Measurements from ENCODE around the gene TOP1. TPM values are rescaled to one million over a fixed set of nuclear protein-coding genes. Genes with fewer than 3 reads are reported as not detected.

The TOP1 gene
- polyA plus RNA-seq, 1 experiment: 4.0 TPM

- Histone ChIP-seq H3K27me3 (ENCODE audit: control insufficient read depth, insufficient read depth, low read length) (no peaks in the 10 kb centered on the region), H3K36me3 (ENCODE audit: control insufficient read depth, insufficient read depth, low read length) (no peaks in the 10 kb centered on the region), H3K4me3 (ENCODE audit: low read depth, low read length) (no peak overlapping the region)
- CTCF ChIA-PET: interaction anchor here (1.2 kb wide), 1 partner anchor 29 kb away, joined by 3 read pairs; no protein-coding TSS in a partner anchor
- POLR2A ChIA-PET: no interaction called here
- DNase-seq (ENCODE audit: low read depth): no peak
- TF ChIP-seq CTCF (IDR thresholded peaks at IDR 0.05; ENCODE audit: insufficient read depth, low read depth, low read length): no peak
Observed at GRCh38 chr20:41040855-41041254, 12.2 kb downstream of the TOP1 start.

- CTCF ChIA-PET: interaction anchor here (1.2 kb wide), 1 partner anchor 28 kb away, joined by 3 read pairs; no protein-coding TSS in a partner anchor
- TF ChIP-seq CTCF (IDR thresholded peaks at IDR 0.05; ENCODE audit: insufficient read depth, low read depth, low read length): no peak
- POLR2A ChIA-PET: no interaction called here
- Histone ChIP-seq H3K27me3 (ENCODE audit: control insufficient read depth, insufficient read depth, low read length) (no peaks in the 10 kb centered on the region), H3K4me3 (ENCODE audit: low read depth, low read length) (no peak overlapping the region), H3K36me3 (ENCODE audit: control insufficient read depth, insufficient read depth, low read length) (no peaks in the 10 kb centered on the region)
- no peak for DNase-seq (ENCODE audit: low read depth)
Observed at GRCh38 chr20:41041693-41042092, 13.1 kb downstream of the TOP1 start.

- H3K36me3 ChIP-seq (ENCODE audit: control insufficient read depth, insufficient read depth, low read length): no peaks in the 10 kb centered on the region
- no peaks in the 10 kb centered on the region for H3K27me3 ChIP-seq (ENCODE audit: control insufficient read depth, insufficient read depth, low read length)
- ChIA-PET POLR2A (no interaction called here), CTCF (interaction anchor here (1.2 to 2.2 kb wide), 2 partner anchors 10 to 13 kb away, joined by 3 to 7 read pairs; no protein-coding TSS in a partner anchor)
- TF ChIP-seq CTCF (IDR thresholded peaks at IDR 0.05; ENCODE audit: insufficient read depth, low read depth, low read length): no peak
- no peak overlapping the region for H3K4me3 ChIP-seq (ENCODE audit: low read depth, low read length)
- no peak for DNase-seq (ENCODE audit: low read depth)
Observed at GRCh38 chr20:41044409-41045062, 15.9 kb downstream of the TOP1 start.

- POLR2A ChIA-PET: no interaction called here
- H3K36me3 ChIP-seq (ENCODE audit: control insufficient read depth, insufficient read depth, low read length): no peaks in the 10 kb centered on the region
- CTCF ChIA-PET: interaction anchor here (0.9 to 2.2 kb wide), 5 partner anchors 10 to 55 kb away, joined by 3 to 8 read pairs (median 7); no protein-coding TSS in a partner anchor
- H3K4me3 ChIP-seq (ENCODE audit: low read depth, low read length): no peak overlapping the region
- TF ChIP-seq CTCF (IDR thresholded peaks at IDR 0.05; ENCODE audit: insufficient read depth, low read depth, low read length): no peak
- DNase-seq (ENCODE audit: low read depth): no peak
- H3K27me3 ChIP-seq (ENCODE audit: control insufficient read depth, insufficient read depth, low read length): no peaks in the 10 kb centered on the region
Observed at GRCh38 chr20:41045671-41046070, 17.0 kb downstream of the TOP1 start.

- H3K4me3 ChIP-seq (ENCODE audit: low read depth, low read length): no peak overlapping the region
- no peak for TF ChIP-seq CTCF (IDR thresholded peaks at IDR 0.05; ENCODE audit: insufficient read depth, low read depth, low read length)
- no peaks in the 10 kb centered on the region for H3K36me3 ChIP-seq (ENCODE audit: control insufficient read depth, insufficient read depth, low read length)
- ChIA-PET POLR2A (interaction anchor here (0.7 kb wide), 1 partner anchor 11 kb away, joined by 3 read pairs; no protein-coding TSS in a partner anchor), CTCF (interaction anchor here (1.8 to 2.2 kb wide), 4 partner anchors 9 to 56 kb away, joined by 7 to 9 read pairs (median 8); no protein-coding TSS in a partner anchor)
- no peak for DNase-seq (ENCODE audit: low read depth)
- H3K27me3 ChIP-seq (ENCODE audit: control insufficient read depth, insufficient read depth, low read length): no peaks in the 10 kb centered on the region
Observed at GRCh38 chr20:41046716-41047115, 18.1 kb downstream of the TOP1 start.

Data from BJ (cell line).